ENCODE results near the gene KCNJ4.
"Not testable (repeated sequence)": the region's sequence is repeated elsewhere in the genome, so short reads cannot be mapped to it uniquely, and the experiment has no call there.

Gene KCNJ4

GRCh38 chr22:38413085-38414008 lies 41.7 kb downstream of the KCNJ4 start:
- TF ChIP-seq CTCF (IDR thresholded peaks at IDR 0.05; ENCODE audit: control insufficient read depth, extremely low read depth, insufficient read depth), result no peak
- H3K4me3 ChIP-seq (ENCODE audit: low read depth, low read length), result no peak overlapping the region
- no peak for DNase-seq (ENCODE audit: low read depth)

GRCh38 chr22:38412435-38413084 lies 42.4 kb downstream of the KCNJ4 start:
- no peak for DNase-seq (ENCODE audit: low read depth)

GRCh38 chr22:38411016-38411415 lies 44.0 kb downstream of the KCNJ4 start:
- H3K4me3 ChIP-seq (ENCODE audit: low read depth, low read length), result no peak overlapping the region
- TF ChIP-seq CTCF (IDR thresholded peaks at IDR 0.05; ENCODE audit: control insufficient read depth, extremely low read depth, insufficient read depth), result no peak
- no peak for DNase-seq (ENCODE audit: low read depth)

More at GRCh38 chr22:38412435-38413084, 42.4 kb downstream of the KCNJ4 start:
- no peak overlapping the region for H3K4me3 ChIP-seq (ENCODE audit: low read depth, low read length)
- TF ChIP-seq CTCF (IDR thresholded peaks at IDR 0.05; ENCODE audit: control insufficient read depth, extremely low read depth, insufficient read depth), result peak; percentile 15; the same call in 1 of the 2 replicates

- H3K4me3 ChIP-seq (ENCODE audit: low read depth, low read length); DNase-seq (ENCODE audit: low read depth): not testable (repeated sequence)
Observed at GRCh38 chr22:38409916-38410315, 45.1 kb downstream of the KCNJ4 start.

GRCh38 chr22:38406617-38407016 lies 48.4 kb downstream of the KCNJ4 start:
- no peak for DNase-seq (ENCODE audit: low read depth)
- no peak for TF ChIP-seq CTCF (IDR thresholded peaks at IDR 0.05; ENCODE audit: control insufficient read depth, extremely low read depth, insufficient read depth)
- no peak overlapping the region for H3K4me3 ChIP-seq (ENCODE audit: low read depth, low read length)

GRCh38 chr22:38404419-38404818 lies 50.6 kb downstream of the KCNJ4 start:
- TF ChIP-seq CTCF (IDR thresholded peaks at IDR 0.05; ENCODE audit: control insufficient read depth, extremely low read depth, insufficient read depth), result no peak
- H3K4me3 ChIP-seq (ENCODE audit: low read depth, low read length), result no peak overlapping the region
- DNase-seq (ENCODE audit: low read depth), result no peak

GRCh38 chr22:38403812-38404211 lies 51.2 kb downstream of the KCNJ4 start:
- no peak for DNase-seq (ENCODE audit: low read depth)
- no peak for TF ChIP-seq CTCF (IDR thresholded peaks at IDR 0.05; ENCODE audit: control insufficient read depth, extremely low read depth, insufficient read depth)
- no peak overlapping the region for H3K4me3 ChIP-seq (ENCODE audit: low read depth, low read length)
